ENCODE data around the gene C1QTNF6. TPM values are rescaled to one million over a fixed set of nuclear protein-coding genes. Genes with fewer than 3 reads are reported as not detected.
A peak's percentile ranks its signal among the peaks of the same experiment; 100 is the strongest.

Gene C1QTNF6
- total and polyA plus RNA-seq, 8 donors: 1.2 to 10.9 (median 3.0) TPM

DNA sequence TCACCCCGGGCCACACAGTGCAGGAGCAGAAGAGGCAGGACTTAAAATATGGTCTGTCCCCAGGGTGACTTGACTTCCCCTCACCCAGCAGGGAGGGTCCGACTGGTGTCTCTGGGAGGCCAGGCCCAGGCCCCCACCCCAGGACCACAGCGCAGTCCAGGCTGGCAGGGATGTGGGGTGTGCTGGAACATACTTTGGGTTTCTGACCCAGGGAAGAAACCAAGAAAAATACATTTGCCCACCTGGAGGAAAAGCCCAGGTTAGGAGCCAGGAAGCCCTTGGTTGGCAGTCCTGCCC is 5.2 kb downstream of the C1QTNF6 start:
- intact Hi-C loops (cut with DNase I): no loop called here
- no peak overlapping the region for H3K4me3 ChIP-seq
- TF ChIP-seq, protein P1, sequence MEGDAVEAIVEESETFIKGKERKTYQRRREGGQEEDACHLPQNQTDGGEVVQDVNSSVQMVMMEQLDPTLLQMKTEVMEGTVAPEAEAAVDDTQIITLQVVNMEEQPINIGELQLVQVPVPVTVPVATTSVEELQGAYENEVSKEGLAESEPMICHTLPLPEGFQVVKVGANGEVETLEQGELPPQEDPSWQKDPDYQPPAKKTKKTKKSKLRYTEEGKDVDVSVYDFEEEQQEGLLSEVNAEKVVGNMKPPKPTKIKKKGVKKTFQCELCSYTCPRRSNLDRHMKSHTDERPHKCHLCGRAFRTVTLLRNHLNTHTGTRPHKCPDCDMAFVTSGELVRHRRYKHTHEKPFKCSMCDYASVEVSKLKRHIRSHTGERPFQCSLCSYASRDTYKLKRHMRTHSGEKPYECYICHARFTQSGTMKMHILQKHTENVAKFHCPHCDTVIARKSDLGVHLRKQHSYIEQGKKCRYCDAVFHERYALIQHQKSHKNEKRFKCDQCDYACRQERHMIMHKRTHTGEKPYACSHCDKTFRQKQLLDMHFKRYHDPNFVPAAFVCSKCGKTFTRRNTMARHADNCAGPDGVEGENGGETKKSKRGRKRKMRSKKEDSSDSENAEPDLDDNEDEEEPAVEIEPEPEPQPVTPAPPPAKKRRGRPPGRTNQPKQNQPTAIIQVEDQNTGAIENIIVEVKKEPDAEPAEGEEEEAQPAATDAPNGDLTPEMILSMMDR (IDR thresholded peaks at IDR 0.05): no peak
- ATAC-seq (no peak), FAIRE-seq (no peak), DNase-seq (peak in 2 of 6 donors; percentile 25 to 30)
- peaks cover 0 to 11% (median 0%) of the 10 kb centered on the region in 3 donors for H3K4me1 ChIP-seq
- no peaks in the 10 kb centered on the region for H3K27me3 ChIP-seq
- H3K9me3 ChIP-seq: no peaks in the 10 kb centered on the region
- no peaks in the 10 kb centered on the region for H3K36me3 ChIP-seq
- H3K27ac ChIP-seq: no peak overlapping the region
- WGBS, 2 donors: 79 to 90% methylated on average over 3 of the region's 3 CpGs

DNA sequence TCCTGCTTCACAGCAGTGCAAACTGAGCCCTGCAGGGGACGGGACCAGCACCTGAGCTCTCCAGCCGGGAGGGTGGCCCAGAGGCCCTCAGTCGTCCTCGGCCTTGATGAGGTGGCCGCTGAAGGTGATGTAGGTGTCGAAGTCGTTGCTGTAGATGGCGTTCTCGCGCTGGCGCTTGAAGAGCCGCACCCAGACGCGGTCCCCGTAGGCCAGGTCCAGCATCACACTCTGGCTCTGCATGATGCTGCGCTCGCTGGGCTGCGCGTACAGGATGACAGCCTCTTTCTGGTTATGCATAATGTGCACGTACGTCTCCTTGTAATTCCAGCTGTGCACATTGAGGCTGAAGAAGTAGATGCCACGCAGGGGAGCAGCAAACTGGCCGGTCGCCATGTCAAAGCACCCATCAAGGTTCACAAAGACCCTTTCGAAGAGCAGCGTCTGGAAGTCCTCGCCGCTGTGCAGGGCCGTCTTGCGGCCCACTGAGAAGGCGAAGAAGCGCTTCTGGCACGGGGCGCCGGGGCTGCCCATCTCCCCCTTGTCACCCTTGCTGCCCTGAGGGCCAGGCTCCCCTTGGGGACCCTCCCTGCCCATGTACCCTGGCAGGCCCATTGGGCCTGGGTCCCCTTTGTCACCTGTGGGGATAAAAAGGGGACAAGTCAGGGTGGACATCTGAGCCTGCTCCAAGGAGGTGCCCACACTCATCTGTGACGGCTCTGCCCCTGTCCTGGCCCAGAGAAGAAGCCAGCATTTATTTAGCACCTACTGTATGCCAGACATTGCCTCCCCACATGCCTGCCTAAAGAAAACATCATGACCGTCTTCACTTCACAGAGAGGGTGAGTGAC is 5.7 kb downstream of the C1QTNF6 start:
- WGBS, 2 donors: 77 to 89% methylated on average over 37 of the region's 37 CpGs
- Histone ChIP-seq H3K4me1 (peaks cover 0 to 9% (median 0%) of the 10 kb centered on the region in 3 donors), H3K4me3 (no peak overlapping the region), H3K36me3 (no peaks in the 10 kb centered on the region), H3K27me3 (no peaks in the 10 kb centered on the region), H3K27ac (no peak overlapping the region), H3K9me3 (no peaks in the 10 kb centered on the region)
- peak in 2 of 6 donors; percentile 35 to 46 for DNase-seq
- TF ChIP-seq, protein P1 (IDR thresholded peaks at IDR 0.05): no peak
- no peak for FAIRE-seq
- intact Hi-C loops (cut with DNase I): no loop called here
- ATAC-seq: no peak

- intact Hi-C loops (cut with DNase I): no loop called here
- H3K4me3 ChIP-seq: no peak overlapping the region
- TF ChIP-seq, protein P1 (IDR thresholded peaks at IDR 0.05): no peak
- 76 to 80% methylated on average over 4 of the region's 4 CpGs for WGBS, 2 donors
- H3K36me3 ChIP-seq: no peaks in the 10 kb centered on the region
- H3K9me3 ChIP-seq: no peaks in the 10 kb centered on the region
- DNase-seq (no peak), FAIRE-seq (no peak), ATAC-seq (no peak)
- H3K27me3 ChIP-seq: no peaks in the 10 kb centered on the region
- no peak overlapping the region for H3K27ac ChIP-seq
- H3K4me1 ChIP-seq: peaks cover 0 to 8% (median 0%) of the 10 kb centered on the region in 3 donors
Observed at GRCh38 chr22:37181681-37182080, 6.4 kb downstream of the C1QTNF6 start.

- intact Hi-C loops (cut with DNase I): no loop called here
- no peaks in the 10 kb centered on the region for H3K27me3 ChIP-seq
- H3K36me3 ChIP-seq: no peaks in the 10 kb centered on the region
- no peak overlapping the region for H3K4me3 ChIP-seq
- no peak for FAIRE-seq
- peaks cover 0 to 8% (median 0%) of the 10 kb centered on the region in 3 donors for H3K4me1 ChIP-seq
- TF ChIP-seq, protein P1 (IDR thresholded peaks at IDR 0.05): no peak
- peak in 2 of 6 donors; percentile 50 to 58 for DNase-seq
- H3K9me3 ChIP-seq: no peaks in the 10 kb centered on the region
- no peak overlapping the region for H3K27ac ChIP-seq
- 79 to 83% methylated on average over 15 of the region's 15 CpGs for WGBS, 2 donors
- no peak for ATAC-seq
Observed at GRCh38 chr22:37180531-37181231, 7.4 kb downstream of the C1QTNF6 start.

Measured in pancreas (tissue), 10 donors.